HK-2 (cell line): ENCODE results near the gene MAPK14.
"Not testable (repeated sequence)": the region's sequence is repeated elsewhere in the genome, so short reads cannot be mapped to it uniquely, and the experiment has no call there.

Experiments used
- DNase-seq: peaks from one replicate; pipeline ENCODE4 v3.0.0-alpha.2; 2018; ENCODE audit not compliant: unreplicated experiment

Gene MAPK14

GRCh38 chr6:36121787-36122494 is 94.3 kb downstream of the MAPK14 start:
- no peak for DNase-seq

- DNase-seq = no peak
Observed at GRCh38 chr6:36122495-36123269, 95.1 kb downstream of the MAPK14 start.

- peak; percentile 78 for DNase-seq
Observed at GRCh38 chr6:36123270-36124139, 95.9 kb downstream of the MAPK14 start.

DNA sequence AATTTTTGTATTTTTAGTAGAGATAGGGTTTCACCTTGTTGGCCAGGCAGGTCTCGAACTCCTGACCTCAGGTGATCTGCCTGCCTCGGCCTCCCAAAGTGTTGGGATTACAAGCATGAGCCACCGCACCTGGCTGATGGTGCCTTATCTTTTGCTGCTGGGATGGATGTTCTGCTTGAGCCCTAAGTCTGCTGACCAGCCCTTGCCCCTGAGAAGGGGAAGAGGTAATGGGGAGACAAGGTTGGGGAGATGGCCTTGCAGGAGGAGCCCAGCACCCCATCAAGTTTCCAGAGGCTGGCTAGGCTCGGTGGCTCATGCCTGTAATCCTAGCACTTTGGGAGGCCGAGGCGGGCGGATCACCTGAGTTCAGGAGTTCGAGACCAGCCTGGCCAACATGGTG is 96.7 kb downstream of the MAPK14 start:
- not testable (repeated sequence) for DNase-seq

- no peak for DNase-seq
Observed at GRCh38 chr6:36124881-36125280, 97.3 kb downstream of the MAPK14 start.

- no peak for DNase-seq
Observed at GRCh38 chr6:36125575-36125974, 98.0 kb downstream of the MAPK14 start.

DNA sequence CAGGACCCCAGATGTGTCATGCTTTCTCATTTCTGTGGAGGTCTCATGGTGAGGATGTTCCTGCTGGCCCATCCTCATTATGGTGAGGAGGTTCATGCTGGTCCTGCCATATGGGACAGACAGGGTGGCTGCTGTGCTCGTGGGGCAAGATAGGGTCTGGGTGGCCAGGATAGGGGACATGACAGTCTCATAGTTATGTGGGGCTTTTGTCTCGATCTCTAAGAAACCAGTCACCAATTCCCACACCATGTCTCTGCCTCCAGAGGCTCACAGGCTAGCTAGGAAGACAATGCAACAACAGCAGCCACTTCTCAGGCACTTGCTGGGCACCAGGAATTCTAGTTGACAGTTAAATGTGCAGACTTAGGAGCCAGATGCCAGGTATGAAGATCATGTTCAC is 98.5 kb downstream of the MAPK14 start:
- DNase-seq = no peak

- peak; percentile 24 for DNase-seq
Observed at GRCh38 chr6:36126553-36127458, 99.2 kb downstream of the MAPK14 start.

DNA sequence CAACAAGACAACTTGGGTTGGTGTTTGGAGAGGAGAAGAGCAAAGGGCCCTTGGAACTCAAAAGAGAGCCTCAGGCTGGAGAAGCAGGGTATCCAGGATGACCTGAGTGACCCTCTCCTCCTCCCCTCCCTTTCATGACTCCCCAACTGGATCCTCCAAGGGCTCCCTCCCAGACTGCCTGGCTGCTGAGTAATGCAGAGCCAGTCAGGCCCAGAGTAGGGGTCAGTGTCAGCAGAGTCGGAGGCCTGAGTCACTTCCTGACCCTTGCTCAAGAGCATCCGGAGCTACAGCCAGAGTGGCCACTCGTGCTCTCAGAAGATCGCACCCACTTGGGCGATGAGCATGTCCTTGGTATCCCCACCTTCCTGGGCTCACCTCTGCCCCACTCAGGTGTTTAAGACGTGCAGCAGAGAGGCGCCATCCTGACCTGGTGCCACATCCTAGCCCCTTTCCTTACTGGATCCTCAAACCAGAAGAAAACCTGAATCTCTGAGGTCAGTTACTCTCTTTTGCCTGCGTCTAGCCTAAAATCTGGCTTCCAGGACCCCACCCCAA is 99.9 kb downstream of the MAPK14 start:
- peak; percentile 83 for DNase-seq

DNA sequence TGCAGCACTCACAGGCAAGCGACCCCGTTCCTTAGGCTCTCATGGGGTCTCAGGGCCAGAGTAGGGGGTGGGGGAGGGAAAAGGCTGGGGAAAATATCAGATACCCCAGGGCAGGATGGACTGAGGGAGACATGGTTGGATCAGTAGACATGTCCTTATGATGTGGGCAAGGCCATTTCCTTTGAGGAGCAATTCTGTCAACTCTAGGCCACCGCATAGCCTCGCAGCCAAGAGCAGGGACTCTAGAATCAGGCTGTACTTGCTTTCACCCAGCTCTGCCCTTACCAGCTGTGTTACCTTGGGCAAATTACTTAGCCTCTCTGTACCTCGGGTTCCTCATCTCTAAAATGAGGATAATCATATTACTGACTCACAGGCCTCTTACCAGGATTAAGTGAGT is 100.5 kb downstream of the MAPK14 start:
- DNase-seq = no peak

- DNase-seq = no peak
Observed at GRCh38 chr6:36128793-36129192, 101.2 kb downstream of the MAPK14 start.

DNA sequence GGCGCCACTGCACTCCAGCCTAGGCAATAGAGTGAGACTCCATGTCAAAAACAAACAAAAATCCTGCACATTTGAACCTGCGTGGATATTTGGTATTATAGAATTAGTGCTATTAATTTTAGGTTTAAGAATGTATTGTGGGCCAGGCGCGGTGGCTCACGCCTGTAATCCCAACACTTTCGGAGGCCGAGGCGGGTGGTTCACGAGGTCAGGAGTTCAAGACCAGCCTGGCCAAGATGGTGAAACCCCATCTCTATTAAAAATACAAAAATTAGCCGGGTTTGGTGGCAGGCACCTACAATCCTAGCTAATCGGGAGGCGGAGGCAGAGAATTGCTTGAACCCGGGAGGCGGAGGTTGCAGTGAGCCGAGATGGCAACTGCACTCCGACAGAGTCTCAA is 101.7 kb downstream of the MAPK14 start:
- not testable (repeated sequence) for DNase-seq

- DNase-seq = no peak
Observed at GRCh38 chr6:36129941-36130666, 102.5 kb downstream of the MAPK14 start, which contains the start of gene MAPK13. MAPK13 (plus strand) TSS chr6:36130513; CDS start chr6:36130583, 70 bp downstream.

DNA sequence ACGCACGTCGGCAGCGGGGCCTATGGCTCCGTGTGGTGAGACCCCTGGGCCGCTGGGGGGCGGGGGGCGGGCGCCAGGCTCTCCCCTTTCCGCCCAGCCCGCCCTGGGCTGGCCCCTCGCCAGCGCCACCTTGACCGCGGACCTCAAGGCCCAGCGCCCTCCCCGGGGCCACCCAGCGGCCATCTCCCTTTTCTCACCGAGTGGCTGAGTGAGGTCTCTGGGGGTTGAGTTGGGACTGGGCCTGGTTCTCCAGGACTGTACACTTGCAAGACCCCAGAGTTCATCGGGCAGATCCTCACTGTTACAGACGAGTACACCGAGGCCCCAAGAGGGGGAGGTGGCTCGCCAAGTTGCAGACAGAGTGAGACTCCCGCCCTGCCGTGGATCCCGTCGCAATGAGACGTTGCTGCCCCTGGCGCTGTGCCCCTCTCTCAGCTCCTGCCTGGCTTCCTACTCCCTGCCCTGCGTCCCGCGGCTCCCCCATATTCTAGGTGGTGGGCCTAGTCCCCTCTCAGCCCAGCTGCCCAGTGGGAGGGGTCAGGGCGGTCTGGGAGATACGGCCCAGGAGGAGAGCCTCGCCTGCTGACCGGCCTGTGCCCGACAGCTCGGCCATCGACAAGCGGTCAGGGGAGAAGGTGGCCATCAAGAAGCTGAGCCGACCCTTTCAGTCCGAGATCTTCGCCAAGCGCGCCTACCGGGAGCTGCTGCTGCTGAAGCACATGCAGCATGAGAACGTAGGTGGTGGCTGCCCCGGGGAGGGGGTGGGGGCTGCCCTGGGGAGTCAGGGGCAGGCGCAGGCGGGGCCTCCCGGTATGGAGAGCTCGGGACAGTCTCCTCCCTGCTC is 103.3 kb downstream of the MAPK14 start:
- peak; percentile 74 for DNase-seq

- peak; percentile 52 for DNase-seq
Observed at GRCh38 chr6:36131511-36132245, 104.1 kb downstream of the MAPK14 start.

DNA sequence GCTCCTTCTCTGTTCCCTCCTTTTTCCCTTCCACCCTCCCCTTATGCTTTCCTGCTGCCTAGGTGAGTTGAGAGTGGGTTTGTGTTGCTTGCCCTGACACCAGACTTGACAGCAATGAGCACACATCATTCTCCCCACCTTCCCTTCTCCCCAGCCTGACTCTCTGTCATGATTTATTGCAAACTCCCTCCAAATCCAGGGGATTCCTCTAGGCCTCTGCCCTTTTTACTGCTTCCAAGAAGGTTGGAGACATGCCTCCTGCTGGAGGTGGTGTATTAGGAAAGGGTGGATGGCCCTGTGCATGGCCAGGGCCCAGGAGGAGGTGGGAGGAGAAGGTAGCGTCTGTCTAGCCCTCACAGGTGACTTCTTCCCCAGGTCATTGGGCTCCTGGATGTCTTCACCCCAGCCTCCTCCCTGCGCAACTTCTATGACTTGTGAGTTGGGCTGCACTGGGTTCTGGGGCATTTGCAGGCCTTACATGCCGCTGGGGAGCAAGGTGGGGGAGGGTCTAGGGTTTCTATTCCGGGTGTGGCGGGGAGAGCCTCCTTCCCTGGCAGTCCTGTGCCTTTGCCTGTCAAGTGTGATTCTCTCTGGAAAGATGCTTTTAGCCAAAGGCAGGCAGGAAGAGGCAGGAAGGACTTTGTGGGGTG is 104.8 kb downstream of the MAPK14 start:
- no peak for DNase-seq

- no peak for DNase-seq
Observed at GRCh38 chr6:36133148-36133547, 105.5 kb downstream of the MAPK14 start.

- DNase-seq = no peak
Observed at GRCh38 chr6:36133912-36134311, 106.3 kb downstream of the MAPK14 start.
